Cerebellar nuclear complex (tissue), 1 donor: ENCODE data around the gene RBM25.

Experiments used
- DNase-seq, 2 experiments: peaks; one replicate each; lab custom pipeline; 2025; lab: John Stamatoyannopoulos, UW

RBM25 gene

DNA sequence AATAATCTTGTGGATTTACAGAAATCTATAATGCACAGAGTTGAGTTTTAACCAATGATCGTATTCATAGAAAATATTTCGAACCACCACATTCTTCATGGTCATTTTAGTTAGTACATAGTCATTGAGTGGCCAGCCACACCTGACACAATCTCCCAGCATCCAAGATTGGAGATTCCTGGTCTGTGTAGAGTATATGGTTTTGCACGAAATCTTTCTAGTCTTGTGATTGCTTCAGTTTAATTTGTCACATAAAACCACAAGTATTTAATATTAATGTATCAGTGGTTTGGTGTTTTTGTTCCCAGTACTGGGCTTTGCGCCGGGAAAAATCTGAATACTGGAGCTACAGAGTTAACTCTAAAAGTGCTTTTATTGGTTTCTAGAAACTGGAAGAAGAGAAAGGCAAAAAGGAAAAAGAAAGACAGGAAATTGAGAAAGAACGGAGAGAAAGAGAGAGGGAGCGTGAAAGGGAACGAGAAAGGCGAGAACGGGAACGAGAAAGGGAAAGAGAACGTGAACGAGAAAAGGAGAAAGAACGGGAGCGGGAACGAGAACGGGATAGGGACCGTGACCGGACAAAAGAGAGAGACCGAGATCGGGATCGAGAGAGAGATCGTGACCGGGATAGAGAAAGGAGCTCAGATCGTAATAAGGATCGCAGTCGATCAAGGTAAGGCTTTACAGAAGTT lies 44.6 kb downstream of the RBM25 start:
- no peak for DNase-seq

DNA sequence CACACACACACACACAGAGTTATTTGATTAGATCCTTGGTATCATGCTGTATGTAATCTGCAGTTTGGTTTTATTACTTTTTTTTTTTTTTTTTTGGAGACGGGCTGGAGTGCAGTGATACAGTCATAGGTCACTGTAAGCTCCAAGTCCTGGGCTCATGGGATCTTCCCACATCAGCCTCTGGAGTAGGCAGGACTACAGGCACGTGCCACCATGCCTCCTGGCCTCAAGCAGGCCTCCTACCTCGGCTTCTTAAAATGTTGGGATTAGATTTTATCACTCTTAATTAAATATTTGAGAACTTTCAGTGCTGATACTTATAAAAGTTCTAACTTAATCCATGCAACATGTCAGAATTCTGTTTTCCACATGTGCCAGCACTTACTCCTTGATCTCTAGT lies 46.7 kb downstream of the RBM25 start:
- no peak for DNase-seq

GRCh38 chr14:73105727-73106126 lies 47.4 kb downstream of the RBM25 start:
- no peak for DNase-seq

- no peak for DNase-seq
Observed at GRCh38 chr14:73116079-73116665, 57.8 kb downstream of the RBM25 start.

DNA sequence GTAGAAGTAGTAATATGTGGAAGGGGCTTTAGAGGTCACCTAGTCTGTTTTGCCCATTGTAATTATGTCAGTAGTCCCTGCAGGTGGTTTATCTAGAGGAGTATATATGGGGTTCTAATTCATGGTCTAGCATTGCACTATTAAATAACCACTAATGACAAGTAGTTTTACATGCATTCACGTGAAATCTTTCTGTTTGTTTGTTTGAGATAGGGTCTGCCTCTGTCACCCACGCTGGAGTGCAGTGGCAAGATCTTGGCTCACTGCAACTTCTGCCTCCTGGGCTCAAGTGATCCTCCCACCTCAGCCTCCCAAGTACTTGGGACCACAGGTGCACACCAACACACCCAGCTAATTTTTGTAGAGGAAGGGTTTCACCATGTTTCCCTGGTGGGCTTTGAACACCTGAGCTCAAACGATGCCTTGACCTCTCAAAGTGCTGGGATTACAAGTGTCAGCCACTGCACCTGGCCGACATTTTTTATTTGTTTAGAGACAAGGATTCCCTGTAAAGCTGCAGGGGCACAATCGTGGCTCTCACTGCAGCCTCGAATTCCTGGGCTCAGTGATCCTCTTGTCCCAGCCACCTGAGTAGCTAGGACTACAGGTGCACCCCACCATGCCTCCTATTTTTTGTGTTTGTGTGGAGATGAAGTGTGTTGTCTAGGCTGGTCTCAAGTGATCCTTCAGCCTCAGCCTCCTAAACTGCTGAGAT lies 66.0 kb downstream of the RBM25 start:
- DNase-seq, result no peak

- DNase-seq, result no peak
Observed at GRCh38 chr14:73125169-73125588, 66.8 kb downstream of the RBM25 start.

- no peak for DNase-seq
Observed at GRCh38 chr14:73125746-73126145, 67.4 kb downstream of the RBM25 start.

DNA sequence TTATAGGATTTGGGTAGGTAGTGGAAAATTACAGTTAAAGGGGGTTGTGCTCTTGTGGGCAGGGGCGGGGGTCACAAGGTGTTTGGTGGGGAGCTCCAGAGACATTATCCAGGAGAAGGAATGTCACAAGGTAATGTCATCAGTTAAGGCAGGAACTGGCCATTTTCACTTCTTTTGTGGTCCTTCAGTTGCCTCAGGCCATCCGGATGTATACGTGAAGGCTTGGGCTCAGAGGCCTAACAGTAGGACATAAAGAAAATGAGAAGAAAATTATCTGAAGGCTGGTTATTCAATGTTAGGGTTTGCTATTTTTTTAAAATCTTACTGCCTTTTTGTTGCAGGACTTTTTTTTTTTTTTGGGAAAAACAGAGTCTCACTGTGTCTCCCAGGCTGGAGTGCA lies 75.5 kb downstream of the RBM25 start:
- no peak for DNase-seq

- no peak for DNase-seq
Observed at GRCh38 chr14:73136085-73136386, 77.7 kb downstream of the RBM25 start.

DNA sequence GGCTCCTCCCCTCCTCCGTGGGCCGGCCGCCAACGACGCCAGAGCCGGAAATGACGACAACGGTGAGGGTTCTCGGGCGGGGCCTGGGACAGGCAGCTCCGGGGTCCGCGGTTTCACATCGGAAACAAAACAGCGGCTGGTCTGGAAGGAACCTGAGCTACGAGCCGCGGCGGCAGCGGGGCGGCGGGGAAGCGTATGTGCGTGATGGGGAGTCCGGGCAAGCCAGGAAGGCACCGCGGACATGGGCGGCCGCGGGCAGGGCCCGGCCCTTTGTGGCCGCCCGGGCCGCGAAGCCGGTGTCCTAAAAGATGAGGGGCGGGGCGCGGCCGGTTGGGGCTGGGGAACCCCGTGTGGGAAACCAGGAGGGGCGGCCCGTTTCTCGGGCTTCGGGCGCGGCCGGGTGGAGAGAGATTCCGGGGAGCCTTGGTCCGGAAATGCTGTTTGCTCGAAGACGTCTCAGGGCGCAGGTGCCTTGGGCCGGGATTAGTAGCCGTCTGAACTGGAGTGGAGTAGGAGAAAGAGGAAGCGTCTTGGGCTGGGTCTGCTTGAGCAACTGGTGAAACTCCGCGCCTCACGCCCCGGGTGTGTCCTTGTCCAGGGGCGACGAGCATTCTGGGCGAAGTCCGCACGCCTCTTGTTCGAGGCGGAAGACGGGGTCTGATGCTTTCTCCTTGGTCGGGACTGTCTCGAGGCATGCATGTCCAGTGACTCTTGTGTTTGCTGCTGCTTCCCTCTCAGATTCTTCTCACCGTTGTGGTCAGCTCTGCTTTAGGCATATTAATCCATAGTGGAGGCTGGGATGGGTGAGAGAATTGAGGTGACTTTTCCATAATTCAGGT lies 78.3 kb downstream of the RBM25 start, which contains the start of gene PSEN1:
TSS of gene PSEN1 (plus strand) at position 121 of the 839 bp plus-strand sequence. CDS start 11,513 bp downstream, outside the sequence.
- peak; percentile 78 to 88 for DNase-seq

- no peak for DNase-seq
Observed at GRCh38 chr14:73140811-73141323, 82.5 kb downstream of the RBM25 start.

DNA sequence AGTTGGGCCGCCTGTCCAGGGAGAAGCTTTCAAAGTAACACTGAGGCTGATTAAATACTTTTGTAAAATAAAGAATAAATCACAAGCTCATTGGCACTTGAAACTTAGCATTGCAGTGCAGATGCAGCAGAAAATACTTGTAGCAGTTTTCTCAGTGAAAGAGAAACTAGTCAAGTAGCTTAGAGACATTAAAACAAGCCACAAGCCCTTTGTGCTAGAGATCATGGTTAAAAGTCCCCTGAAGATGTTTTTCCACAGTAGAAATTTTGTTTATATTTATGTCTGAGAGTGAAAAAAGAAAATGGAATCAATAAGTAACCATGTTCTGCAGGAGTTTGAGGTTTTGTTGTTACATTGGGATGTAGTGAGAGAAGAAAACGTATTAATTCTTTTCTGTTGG lies 83.9 kb downstream of the RBM25 start:
- no peak for DNase-seq

GRCh38 chr14:73143003-73143402 lies 84.7 kb downstream of the RBM25 start:
- DNase-seq, result no peak

- DNase-seq, result no peak
Observed at GRCh38 chr14:73143617-73144016, 85.3 kb downstream of the RBM25 start.

DNA sequence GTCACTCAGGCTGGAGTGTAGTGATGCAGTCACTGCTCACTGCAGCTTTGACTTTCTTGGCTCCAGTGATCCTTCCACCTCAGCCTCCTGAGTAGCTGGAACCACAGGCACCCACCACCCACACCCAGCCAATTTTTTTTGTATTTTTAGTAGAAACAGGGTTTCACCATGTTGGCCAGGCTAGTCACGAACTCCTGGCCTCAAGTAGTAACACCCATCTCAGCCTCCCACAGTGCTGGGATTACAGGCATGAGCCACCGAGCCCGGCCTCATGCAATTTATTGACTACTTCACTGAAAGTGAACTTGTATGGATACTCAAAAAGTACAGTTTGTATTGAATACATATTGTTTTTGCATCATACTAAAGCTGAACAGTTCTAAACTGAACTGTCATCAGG lies 87.0 kb downstream of the RBM25 start:
- no peak for DNase-seq

DNA sequence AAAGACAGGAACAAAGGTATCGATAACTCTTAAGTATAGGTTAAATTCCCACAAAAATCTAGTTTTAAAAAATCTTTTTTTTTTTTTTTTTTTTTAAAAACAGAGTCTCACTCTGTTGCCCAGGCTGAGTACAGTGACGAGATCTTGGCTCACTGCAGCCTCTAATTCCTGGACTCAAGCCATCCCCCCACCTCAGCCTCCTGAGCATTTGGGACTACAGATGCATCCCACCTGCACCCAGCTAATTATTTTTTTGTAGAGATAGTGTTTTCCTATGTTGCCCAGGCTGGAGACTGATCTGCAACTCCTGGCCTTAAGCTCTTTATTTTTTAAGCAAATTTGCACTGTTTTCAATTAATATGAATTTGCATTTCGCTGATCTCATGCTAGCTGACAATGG lies 87.8 kb downstream of the RBM25 start:
- no peak for DNase-seq

GRCh38 chr14:73149753-73150152 lies 91.4 kb downstream of the RBM25 start:
- DNase-seq, result no peak

GRCh38 chr14:73153272-73153671 lies 94.9 kb downstream of the RBM25 start:
- DNase-seq, result no peak

DNA sequence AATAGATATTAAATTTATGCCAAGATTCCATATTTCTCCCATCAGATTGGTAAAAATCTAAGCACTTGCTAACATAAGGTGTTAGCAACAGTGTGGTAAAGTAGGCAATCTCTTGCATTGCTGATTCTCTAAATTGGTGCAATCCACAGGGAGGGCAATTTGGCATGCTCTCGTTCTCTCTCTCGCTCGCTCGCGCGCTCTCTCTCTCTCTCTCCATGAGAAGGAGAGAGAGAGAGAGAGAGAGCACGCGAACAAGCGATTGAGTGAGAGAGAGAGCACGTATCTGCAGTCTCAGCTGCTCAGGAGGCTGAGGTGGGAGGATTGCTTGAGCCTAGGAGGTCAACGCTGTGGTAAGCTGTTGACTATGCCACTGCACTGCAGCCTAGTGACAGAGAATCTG lies 103.9 kb downstream of the RBM25 start:
- no peak for DNase-seq

DNA sequence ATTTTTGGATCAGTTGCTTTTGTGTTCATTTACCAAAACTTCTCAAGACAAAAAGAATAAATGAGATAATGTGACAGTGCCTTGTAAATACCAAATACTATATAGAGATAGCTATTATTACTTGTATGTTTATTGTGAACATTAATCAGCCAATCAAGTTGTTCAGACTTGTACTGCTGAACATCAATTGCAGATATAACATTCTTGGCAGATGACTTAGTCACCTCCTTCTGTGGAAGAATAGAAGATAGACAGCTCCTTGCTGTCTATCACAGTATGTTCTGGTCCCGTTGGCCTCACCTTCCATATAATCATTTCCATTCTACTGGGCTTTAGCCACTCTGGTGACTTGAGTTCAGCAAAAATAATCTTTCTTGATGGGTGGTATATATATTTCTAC lies 108.1 kb downstream of the RBM25 start:
- DNase-seq, result no peak

DNA sequence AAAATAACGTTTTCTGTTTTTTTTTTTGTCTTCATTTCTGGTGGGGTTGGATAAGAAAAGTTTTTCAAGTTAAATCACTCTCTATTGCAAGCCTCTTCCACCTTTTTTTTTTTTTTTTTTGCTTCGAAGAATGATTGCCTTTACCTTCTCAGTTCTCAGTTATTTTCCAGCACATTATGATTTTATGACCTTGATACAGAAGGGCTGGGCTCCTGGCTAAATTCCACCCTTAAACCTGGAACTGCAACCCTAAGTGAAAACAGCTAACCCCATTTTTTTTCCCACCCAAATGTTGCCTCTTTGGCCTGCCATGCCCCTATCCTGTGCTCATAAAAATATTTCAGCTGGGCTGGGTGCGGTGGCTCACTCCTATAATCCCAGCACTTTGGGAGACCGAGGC lies 109.4 kb downstream of the RBM25 start:
- no peak for DNase-seq

DNA sequence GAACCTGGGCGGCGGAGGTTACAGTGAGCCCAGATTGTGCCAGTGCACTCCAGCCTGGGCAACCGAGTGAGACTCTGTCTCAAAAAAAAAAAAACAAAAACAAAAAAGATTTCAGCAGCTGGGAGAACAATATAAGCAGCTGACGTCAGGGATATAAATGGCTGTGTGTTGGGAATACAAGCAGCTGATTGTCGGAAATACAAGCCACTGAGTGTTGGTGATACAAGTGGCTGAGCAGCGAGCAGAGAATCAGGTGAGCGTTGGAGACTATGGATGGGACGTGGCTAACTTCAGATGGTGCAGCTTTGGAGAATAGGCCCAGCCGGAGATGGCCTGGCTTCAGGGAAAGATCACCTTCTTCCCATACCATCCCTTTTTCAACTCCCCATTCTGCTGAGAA lies 109.9 kb downstream of the RBM25 start:
- DNase-seq, result no peak
